ENCODE measurements around the gene RAI1.

RAI1 gene

GRCh38 chr17:17783825-17784656 lies 102.8 kb downstream of the RAI1 start:
- POLR2A ChIA-PET: no interaction called here

GRCh38 chr17:17784657-17785267 lies 103.5 kb downstream of the RAI1 start:
- POLR2A ChIA-PET: no interaction called here
- CTCF ChIA-PET: interaction anchor here (1.1 to 1.2 kb wide), 3 partner anchors 16 to 34 kb away, joined by 4 to 5 read pairs (median 4); no protein-coding TSS in a partner anchor
- no peak for DNase-seq (ENCODE audit: extremely low spot score)
- no peak for TF ChIP-seq CTCF (IDR thresholded peaks at IDR 0.05; ENCODE audit: control extremely low read depth, extremely low read depth, low read depth, missing control alignments)

More at GRCh38 chr17:17783825-17784656, 102.8 kb downstream of the RAI1 start:
- CTCF ChIA-PET: interaction anchor here (1.2 kb wide), 1 partner anchor 28 kb away, joined by 4 read pairs; no protein-coding TSS in a partner anchor
- no peak for DNase-seq (ENCODE audit: extremely low spot score)
- no peak for TF ChIP-seq CTCF (IDR thresholded peaks at IDR 0.05; ENCODE audit: control extremely low read depth, extremely low read depth, low read depth, missing control alignments)

- no peak for DNase-seq (ENCODE audit: extremely low spot score)
- TF ChIP-seq CTCF (IDR thresholded peaks at IDR 0.05; ENCODE audit: control extremely low read depth, extremely low read depth, low read depth, missing control alignments): no peak
- ChIA-PET CTCF (interaction anchor here (0.7 to 1.2 kb wide), 3 partner anchors 16 to 56 kb away, joined by 3 to 5 read pairs (median 4); no protein-coding TSS in a partner anchor), POLR2A (no interaction called here)
These were observed 104.1 kb downstream of the RAI1 start for GRCh38 chr17:17785407-17785806.

GRCh38 chr17:17786998-17787397 lies 105.7 kb downstream of the RAI1 start:
- DNase-seq (ENCODE audit: extremely low spot score): no peak
- TF ChIP-seq CTCF (IDR thresholded peaks at IDR 0.05; ENCODE audit: control extremely low read depth, extremely low read depth, low read depth, missing control alignments): no peak
- POLR2A ChIA-PET: no interaction called here
- CTCF ChIA-PET: interaction anchor here (1.0 kb wide), 1 partner anchor 9 kb away, joined by 3 read pairs; no protein-coding TSS in a partner anchor

- CTCF ChIA-PET: interaction anchor here (1.0 to 1.3 kb wide), 2 partner anchors 8 to 21 kb away, joined by 3 read pairs; no protein-coding TSS in a partner anchor
- no peak for TF ChIP-seq CTCF (IDR thresholded peaks at IDR 0.05; ENCODE audit: control extremely low read depth, extremely low read depth, low read depth, missing control alignments)
- POLR2A ChIA-PET: no interaction called here
- no peak for DNase-seq (ENCODE audit: extremely low spot score)
These were observed 106.3 kb downstream of the RAI1 start for GRCh38 chr17:17787568-17787967.

GRCh38 chr17:17788967-17789366 lies 107.7 kb downstream of the RAI1 start:
- no peak for TF ChIP-seq CTCF (IDR thresholded peaks at IDR 0.05; ENCODE audit: control extremely low read depth, extremely low read depth, low read depth, missing control alignments)
- no peak for DNase-seq (ENCODE audit: extremely low spot score)
- POLR2A ChIA-PET: interaction anchor here (1.0 kb wide), 1 partner anchor 47 kb away, joined by 3 read pairs; no protein-coding TSS in a partner anchor
- CTCF ChIA-PET: interaction anchor here (1.3 kb wide), 1 partner anchor 23 kb away, joined by 3 read pairs; no protein-coding TSS in a partner anchor

Data from GM10248 (cell line).